ENCODE data around the gene NT5C2. TPM values are rescaled to one million over a fixed set of nuclear protein-coding genes. Genes with fewer than 3 reads are reported as not detected.
"Not testable (repeated sequence)": the region's sequence is repeated elsewhere in the genome, so short reads cannot be mapped to it uniquely, and the experiment has no call there.

Gene NT5C2
- total RNA-seq, 1 experiment from 2014 or later: 35.5 TPM

DNA sequence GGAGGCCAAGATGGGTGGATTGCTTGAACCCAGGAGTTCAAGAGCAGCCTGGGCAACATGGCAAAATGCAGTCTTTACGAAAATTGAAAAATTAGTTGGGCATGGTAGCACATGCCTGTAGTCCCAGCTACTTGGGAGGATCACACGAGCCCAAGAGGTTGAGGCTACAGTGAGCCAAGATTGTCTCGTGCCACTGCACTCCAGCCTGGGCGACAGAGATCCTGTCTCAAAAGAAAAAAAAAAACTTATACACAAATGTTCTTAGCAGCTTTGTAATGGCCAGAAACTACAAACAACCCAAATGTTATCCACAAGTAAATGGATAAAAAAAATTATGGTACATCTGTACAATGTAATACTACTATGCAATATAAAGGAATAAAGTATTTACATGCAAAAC, 12.6 kb downstream of the NT5C2 start:
- no peak for DNase-seq (ENCODE audit: low read depth, low spot score)
- in situ Hi-C loops (cut with HindIII; ENCODE audit: low pct_unique_long_range_greater_than_20kb, low sequenced_read_pairs): no loop called here

DNA sequence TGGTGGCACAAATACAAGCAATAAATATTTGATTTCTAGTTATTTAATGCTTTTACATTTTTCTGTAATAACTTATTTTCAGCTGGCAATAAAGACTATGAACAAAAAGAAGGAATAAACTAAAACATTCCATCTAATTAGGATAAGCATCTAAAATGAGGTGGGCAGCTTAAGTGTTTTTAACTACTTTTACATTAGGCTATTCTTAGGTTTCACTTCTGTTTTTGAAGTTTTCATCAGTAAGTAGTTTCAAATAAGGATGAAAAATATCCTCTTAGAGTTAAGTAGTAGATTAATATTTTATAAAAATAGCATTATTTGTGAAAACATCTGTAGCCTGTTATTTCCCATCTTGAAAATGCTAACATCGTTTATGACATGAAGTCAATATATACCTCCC, 15.9 kb downstream of the NT5C2 start:
- no peak for DNase-seq (ENCODE audit: low read depth, low spot score)
- in situ Hi-C loops (cut with HindIII; ENCODE audit: low pct_unique_long_range_greater_than_20kb, low sequenced_read_pairs): no loop called here

DNA sequence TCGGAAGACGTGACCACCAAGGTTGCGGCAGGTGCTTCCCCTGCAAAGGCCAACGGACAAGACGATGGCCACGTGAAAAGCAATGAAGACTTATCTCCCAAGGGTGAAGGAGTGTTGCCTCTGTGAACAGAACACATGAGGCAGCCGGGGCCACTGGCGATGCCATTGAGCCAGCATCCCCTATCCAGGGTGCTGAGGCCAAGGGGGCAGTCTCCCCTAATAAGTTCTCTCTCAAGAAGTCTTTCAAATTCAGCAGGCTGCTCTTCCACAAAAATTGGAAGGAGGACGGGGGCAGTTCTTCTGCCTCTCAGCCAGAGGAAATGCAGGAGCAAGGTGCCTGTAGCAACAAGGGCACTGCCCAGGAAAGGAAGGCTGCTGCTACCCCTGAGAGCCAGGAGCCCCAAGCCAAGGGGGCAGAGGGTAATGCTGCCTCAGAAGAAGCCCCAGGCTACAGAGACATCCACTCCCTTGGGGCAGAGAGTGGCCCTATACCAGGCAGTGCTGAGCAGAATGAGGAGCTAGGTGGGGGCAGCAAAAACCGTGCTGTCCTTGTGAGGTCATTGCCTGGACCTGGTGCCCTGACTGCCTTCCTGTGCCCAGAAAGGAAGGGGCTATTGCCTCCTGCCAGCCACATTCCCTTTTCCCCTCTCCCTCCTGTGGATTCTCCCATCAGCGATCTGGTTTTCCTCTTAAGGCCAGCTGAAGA, 17.3 kb downstream of the NT5C2 start:
- no peak for DNase-seq (ENCODE audit: low read depth, low spot score)
- in situ Hi-C loops (cut with HindIII; ENCODE audit: low pct_unique_long_range_greater_than_20kb, low sequenced_read_pairs): no loop called here

DNA sequence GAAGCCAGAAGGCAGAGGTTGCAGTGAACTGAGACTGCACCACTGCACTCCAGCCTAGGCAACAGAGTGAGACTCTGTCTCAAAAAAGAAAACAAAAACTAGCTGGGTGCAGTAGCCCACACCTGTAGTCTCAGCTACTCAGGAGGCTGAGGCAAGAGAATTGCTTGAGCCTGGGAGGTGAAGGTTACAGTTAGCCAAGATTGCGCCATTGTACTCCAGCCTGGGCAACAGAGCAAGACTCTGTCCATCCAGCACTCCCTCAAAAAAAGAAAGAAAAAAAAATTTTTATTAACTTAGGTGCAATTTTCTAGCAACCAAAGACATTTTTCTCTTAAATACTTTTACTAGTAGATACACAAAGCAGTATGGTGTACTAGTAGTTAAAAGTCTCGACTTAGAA, 18.7 kb downstream of the NT5C2 start:
- in situ Hi-C loops (cut with HindIII; ENCODE audit: low pct_unique_long_range_greater_than_20kb, low sequenced_read_pairs); DNase-seq (ENCODE audit: low read depth, low spot score): not testable (repeated sequence)

DNA sequence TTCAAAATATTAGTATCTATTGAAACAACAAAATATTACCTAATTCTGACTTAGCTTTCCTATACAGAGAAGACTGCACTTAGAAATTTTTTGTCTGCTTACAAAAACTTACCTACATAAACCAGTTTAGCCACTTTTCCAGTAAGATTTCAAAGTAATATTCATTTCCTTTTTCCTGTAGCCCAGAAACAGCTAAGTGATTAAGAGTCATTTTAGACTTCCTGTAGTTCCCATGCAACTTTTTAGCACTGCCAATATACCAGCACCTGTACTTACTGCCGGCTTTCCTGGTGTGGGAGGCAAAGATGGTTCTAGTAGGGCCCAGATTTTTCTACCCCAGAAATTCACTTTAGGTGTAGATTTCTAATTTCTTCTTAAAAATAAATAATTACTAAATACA, 21.8 kb downstream of the NT5C2 start:
- in situ Hi-C loops (cut with HindIII; ENCODE audit: low pct_unique_long_range_greater_than_20kb, low sequenced_read_pairs): no loop called here

DNA sequence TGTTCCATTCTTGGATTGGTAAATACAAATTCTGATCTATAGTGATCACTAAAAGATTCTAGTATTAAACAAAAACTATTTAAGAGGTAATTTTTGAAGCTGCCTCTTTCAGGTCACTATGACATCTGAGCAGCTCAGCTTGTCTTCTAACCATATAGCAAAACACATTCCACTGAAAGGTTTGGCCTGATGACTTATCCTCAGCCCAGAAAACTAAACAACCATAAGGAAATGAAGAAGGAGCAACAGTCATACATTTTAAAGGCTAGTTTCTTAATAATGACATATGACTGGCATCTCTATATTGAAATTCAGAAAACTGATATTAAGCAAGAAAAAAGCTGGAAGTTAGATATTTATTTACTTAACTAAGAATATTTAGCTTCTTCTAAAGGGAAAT, 24.6 kb downstream of the NT5C2 start:
- no peak for DNase-seq (ENCODE audit: low read depth, low spot score)
- in situ Hi-C loops (cut with HindIII; ENCODE audit: low pct_unique_long_range_greater_than_20kb, low sequenced_read_pairs): no loop called here

More for the DNA sequence above, 21.8 kb downstream of the NT5C2 start:
- no peak for DNase-seq (ENCODE audit: low read depth, low spot score)

DNA sequence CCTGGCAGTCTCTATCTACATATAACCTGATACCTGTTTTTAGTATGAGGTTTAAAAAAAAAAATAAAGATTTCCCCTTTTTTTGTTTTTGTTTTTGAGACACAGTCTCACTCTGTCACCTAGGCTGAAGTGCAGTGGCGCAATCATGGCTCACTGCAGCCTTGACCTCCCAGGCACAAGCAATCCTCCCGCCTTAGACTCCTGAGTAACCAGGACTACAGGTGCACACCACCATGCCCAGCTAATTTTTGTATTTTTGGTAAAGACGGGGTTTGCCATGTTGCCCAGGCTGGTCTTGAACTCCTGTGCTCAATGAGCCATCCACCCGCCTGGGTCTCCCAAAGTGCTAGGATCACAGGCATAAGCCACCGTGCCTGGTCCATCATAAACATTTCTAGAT, 25.5 kb downstream of the NT5C2 start:
- in situ Hi-C loops (cut with HindIII; ENCODE audit: low pct_unique_long_range_greater_than_20kb, low sequenced_read_pairs); DNase-seq (ENCODE audit: low read depth, low spot score): not testable (repeated sequence)

DNA sequence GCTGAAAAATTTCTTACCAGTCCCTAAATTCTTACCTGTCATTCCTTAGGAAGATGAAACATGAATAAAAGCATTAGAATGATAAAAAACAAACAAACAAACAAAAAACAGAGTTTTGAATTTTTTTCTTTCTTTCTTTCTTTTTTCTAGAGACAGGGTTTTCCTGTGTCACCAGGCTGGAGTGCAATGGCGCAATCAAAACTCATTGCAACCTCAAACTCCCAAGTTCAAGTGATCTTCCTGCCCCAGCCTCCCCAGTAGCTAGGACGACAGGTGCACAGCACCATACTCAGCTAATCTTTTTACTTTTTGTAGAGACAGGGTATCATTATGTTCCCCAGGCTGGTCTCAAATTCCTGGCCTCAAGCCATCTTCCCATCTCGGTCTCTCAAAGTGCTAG, 26.5 kb downstream of the NT5C2 start:
- in situ Hi-C loops (cut with HindIII; ENCODE audit: low pct_unique_long_range_greater_than_20kb, low sequenced_read_pairs): no loop called here
- DNase-seq (ENCODE audit: low read depth, low spot score): no peak

DNA sequence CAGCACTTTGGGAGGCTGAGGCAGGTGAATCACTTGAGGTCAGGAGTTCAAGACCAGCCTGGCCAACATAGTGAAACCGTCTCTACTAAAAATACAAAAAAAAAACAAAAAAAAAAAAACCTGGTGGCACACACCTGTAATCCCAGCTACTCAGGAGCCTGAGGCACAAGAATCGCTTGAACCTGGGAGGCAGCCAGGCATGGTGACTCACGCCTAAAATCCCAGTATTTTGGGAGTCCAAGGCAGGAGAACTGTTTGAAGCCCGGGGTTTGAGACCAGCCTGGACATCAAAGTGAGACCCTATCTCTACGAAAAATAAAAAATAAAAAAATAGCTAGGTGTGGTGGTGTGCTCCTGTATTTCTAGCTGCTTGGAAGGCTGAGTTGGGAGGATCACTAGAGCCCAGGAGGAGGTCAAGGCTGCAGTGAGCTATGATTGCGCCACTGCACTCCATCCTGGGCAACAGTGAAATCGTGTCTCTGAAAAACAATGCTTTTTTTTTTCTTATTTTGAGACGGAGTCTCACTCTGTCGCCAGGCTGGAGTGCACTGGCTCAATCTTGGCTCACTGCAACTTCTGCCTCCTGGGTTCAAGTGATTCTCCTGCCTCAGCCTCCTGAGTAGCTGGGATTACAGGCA, 29.2 kb downstream of the NT5C2 start:
- DNase-seq (ENCODE audit: low read depth, low spot score); in situ Hi-C loops (cut with HindIII; ENCODE audit: low pct_unique_long_range_greater_than_20kb, low sequenced_read_pairs): not testable (repeated sequence)

DNA sequence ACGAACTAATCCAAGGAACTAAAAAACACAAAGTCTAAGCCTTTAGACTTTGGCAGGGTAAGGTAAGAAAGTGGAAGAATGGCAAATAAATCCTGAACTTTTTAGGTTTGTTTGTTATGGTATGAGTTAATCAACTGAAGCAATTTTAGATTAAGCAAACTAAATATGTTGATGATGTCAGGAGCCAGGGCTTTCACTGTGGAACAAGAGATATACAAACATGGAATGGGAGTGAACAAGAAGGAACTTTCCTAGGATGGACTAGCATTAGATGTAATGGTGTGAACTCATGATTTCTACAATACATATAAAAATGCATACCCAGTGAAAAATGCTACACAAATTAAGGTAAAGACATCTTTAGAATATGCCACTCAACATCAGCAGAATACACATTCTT, 35.8 kb downstream of the NT5C2 start:
- no peak for DNase-seq (ENCODE audit: low read depth, low spot score)
- in situ Hi-C loops (cut with HindIII; ENCODE audit: low pct_unique_long_range_greater_than_20kb, low sequenced_read_pairs): no loop called here

DNA sequence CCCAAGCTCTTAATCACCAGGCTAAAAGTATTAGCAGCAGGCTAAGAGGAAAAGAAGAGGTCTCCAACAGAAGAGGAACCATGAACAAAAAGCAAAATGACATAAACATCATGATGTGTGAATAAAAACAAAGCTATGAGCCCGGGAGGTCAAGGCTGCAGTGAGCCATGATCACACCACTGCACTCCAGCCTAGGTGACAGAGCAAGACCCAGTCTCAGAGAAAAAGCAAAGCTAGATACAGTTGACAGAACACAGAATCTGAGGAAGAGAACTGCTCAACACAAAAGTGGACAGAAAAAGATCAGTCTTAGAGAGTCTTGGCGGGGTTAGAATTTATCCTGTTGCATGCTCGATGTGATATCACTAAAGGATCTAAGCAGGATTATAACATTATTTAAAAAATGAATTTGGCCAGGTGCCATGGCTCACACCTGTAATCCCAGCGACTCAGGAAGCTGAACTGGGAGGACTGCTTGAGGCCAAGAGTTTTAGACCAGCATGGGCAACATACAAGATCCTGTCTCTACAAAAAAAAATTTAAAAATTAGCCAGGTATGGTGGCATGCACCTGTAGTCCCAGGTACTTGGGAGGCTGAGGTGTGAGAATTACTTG, 37.5 kb downstream of the NT5C2 start:
- DNase-seq (ENCODE audit: low read depth, low spot score): no peak
- in situ Hi-C loops (cut with HindIII; ENCODE audit: low pct_unique_long_range_greater_than_20kb, low sequenced_read_pairs): no loop called here

DNA sequence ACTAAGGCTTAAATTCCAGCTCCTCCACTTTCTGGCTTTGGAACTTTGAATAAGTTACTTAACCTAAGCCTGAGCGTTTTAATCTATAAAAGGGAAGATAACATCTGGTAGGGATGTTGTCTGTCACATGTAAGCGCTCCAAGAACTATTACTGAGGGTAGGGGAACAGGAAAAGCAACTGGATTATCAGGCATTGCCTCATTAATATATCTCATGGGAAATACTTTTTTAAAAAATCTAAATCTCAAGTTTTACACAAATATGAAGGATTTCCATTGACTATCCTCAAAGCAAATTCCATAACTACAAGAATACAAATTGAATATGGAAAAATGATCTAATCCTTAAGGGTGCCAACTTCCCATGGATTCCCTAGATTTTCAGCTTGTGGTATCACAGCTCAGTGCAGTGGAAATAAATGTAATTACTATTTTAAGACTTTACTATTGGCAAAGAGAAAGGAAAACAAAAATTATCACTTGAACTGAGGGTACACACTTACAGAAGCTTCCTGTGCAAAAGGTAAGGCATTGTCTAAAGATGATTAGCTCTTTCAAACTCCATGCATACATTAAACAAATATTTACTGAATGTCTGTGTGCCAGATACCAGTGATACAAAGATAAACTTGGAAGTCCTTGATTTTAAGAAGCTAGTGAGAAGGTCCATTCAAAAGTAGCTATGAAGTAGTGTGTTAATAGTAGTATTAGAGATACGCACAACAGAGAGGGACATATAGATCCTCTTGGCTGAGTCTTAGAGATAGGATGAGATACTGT, 38.4 kb downstream of the NT5C2 start:
- in situ Hi-C loops (cut with HindIII; ENCODE audit: low pct_unique_long_range_greater_than_20kb, low sequenced_read_pairs): no loop called here
- no peak for DNase-seq (ENCODE audit: low read depth, low spot score)

DNA sequence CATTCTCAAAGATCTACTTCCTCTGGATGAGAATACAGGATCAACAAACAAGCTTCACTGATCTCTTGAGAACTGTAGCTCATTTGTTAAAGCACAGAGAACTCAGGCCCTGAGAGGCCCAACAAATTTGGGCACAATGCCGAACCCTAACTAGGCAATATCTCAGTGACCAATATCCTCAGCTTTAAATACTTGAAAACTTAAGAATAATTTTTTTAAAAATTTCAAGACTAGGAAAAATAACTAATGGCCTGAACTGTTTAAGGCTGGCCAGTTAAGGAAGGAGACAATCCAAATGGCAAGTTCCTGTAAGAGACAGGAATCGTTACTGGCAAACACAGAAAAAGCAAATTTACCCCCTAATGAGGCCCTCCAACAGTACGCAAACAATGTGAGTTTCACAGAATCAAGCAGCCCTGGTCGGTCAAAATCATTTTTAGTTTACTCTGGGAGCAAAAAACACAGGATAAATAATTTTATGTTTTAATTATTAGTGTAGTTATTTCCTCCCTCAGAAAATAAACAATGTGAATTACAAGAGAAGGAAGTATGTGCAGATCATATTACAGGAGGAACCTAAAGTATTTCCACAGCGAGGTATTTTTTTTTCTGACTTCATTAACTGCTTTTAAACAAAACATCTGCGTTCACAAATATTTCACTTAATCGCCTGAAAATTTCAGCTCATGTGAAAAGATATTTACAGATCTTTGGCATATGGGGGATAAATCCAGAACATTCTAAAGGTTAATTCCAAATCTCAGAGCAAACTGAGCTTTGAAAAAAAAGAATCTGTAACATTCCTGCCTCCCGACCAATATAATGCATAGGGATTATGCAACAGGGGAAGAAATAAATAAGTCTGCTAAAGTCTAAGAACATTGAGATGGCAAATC, 39.5 kb downstream of the NT5C2 start:
- in situ Hi-C loops (cut with HindIII; ENCODE audit: low pct_unique_long_range_greater_than_20kb, low sequenced_read_pairs): no loop called here
- DNase-seq (ENCODE audit: low read depth, low spot score): peak; percentile 63

DNA sequence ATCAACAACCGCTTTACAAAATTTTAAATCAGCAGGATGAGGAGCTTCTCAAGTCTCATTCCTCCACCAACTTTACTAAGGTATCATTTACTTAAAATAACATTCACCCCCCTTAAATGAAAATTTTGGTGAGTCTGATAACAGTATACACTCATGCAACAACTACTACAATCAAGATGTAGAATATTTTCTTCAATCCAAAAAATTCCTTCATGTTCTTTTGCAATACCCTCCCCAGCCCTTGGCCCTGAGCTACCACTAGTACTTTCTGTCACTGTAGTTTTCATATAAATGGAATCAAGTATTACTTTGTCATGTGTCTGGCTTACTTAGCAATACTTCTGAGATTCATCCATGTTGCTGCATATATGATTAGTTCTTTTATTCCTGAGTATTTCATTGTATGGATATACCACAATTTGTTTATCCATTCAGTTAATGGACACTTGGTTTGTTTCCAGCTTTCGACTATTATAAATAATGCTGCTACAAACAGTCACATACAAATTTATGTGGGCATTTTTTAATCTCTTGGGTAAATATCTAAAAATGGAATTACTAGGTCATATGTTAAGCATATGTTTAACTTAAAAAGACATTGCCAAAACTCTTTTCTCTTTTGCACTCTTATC, 43.0 kb downstream of the NT5C2 start:
- no peak for DNase-seq (ENCODE audit: low read depth, low spot score)
- in situ Hi-C loops (cut with HindIII; ENCODE audit: low pct_unique_long_range_greater_than_20kb, low sequenced_read_pairs): no loop called here

DNA sequence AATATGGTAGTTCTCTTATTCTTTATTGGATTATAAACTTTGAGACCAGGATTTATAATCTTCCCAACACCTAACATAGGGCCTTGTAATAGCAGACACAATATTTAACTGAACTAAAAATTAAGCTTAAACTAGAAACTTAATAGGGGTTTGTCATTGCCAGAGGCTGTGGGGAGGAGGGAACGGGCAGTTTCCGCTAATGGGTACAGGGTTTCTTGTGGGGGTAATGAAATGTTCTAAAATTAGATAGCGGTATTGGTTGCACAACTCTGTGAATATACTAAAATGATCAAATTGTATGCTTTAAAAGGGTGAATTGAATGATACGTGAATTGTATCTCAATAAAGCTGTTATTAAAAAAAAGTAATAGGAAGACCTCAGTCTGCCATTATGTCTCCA, 45.4 kb downstream of the NT5C2 start:
- DNase-seq (ENCODE audit: low read depth, low spot score): no peak
- in situ Hi-C loops (cut with HindIII; ENCODE audit: low pct_unique_long_range_greater_than_20kb, low sequenced_read_pairs): no loop called here

DNA sequence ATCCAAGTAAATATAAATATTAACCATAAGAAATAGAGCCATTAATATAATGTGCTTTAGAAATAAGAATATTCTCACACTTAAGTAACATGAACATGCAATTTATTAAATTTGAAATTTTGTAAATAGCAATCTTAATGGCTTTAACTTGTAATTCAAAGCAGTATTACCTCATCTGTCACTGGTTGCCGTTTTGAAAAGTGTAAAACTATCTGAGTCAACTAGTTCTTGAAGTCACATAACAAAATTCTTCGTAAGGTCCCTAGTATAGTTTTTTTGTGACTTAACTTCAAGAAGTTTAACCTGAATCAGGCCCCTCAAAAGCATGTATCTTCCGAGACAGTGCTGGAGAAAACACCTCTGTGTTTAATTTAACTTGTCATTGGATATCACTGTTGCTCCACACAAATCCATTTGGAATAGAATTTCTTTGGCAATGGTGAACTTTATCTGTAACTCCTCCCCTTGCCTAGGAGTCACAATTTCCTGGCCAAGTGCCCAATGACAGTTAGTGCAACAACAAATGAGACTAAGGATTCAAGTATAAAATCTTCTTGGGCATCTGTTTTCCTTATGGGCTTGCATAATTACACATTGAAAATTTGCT, 47.1 kb downstream of the NT5C2 start:
- peak; percentile 11 for DNase-seq (ENCODE audit: low read depth, low spot score)

DNA sequence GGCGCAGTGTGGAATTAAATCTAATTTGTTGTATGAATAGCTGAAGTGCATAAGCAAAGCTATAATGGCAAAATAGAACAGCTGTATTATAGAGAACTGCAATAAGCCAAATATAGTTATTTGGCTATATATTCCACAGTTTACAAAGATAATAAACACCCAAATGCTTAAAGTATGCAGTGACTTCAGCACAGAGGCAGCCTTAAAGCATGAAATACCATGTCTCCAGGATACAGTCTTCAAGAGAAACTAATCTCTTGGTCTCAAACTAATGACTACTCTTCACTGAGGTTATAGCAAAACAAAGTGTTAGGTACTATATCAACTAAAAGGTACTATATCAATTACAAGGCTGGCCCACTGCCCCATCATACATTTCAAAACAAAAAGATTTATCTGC, 48.0 kb downstream of the NT5C2 start:
- in situ Hi-C loops (cut with HindIII; ENCODE audit: low pct_unique_long_range_greater_than_20kb, low sequenced_read_pairs): no loop called here

More for the DNA sequence above, 47.1 kb downstream of the NT5C2 start:
- in situ Hi-C loops (cut with HindIII; ENCODE audit: low pct_unique_long_range_greater_than_20kb, low sequenced_read_pairs): no loop called here

More for the DNA sequence above, 48.0 kb downstream of the NT5C2 start:
- no peak for DNase-seq (ENCODE audit: low read depth, low spot score)
